Activated B cell treated with CpG ODN at 0.5 μM for 24 hours (primary cell): ENCODE results near the gene GRM5. TPM values are rescaled to one million over a fixed set of nuclear protein-coding genes. Genes with fewer than 3 reads are reported as not detected.

Source experiments
- ATAC-seq: fragments of 200-7000 bp; cut with Tn5 transposase; one replicate; pipeline ENCODE4 v1.10.0; 2021; ENCODE audit warnings: low read depth, mild to moderate bottlenecking, moderate library complexity
- CTCF ChIA-PET: fragments of 350-600 bp; sonication (Branson Sonifier 250); formaldehyde crosslinking; loops from one replicate; lab custom pipeline; 2021; ENCODE audit warnings: antibody characterized with exemption; lab: Charles Lee
- POLR2A ChIA-PET: fragments of 350-600 bp; sonication (Branson Sonifier 250); formaldehyde crosslinking; loops from one replicate; lab custom pipeline; 2021; ENCODE audit warnings: antibody characterized with exemption; lab: Charles Lee
- DNase-seq: peaks from one replicate; pipeline ENCODE4 v3.0.0; 2022
- H3K27ac Mint-ChIP-seq: one replicate; pipeline ENCODE4 v1.8.0; 2020; ENCODE audit warnings: mixed read lengths
- H3K27me3 Mint-ChIP-seq: one replicate; pipeline ENCODE4 v1.8.0; 2021; ENCODE audit warnings: mixed read lengths
- H3K36me3 Mint-ChIP-seq: one replicate; pipeline ENCODE4 v1.8.0; 2021; ENCODE audit warnings: low read depth, mixed read lengths
- H3K4me1 Mint-ChIP-seq: one replicate; pipeline ENCODE4 v1.8.0; 2021; ENCODE audit warnings: mixed read lengths
- H3K4me3 Mint-ChIP-seq: one replicate; pipeline ENCODE4 v1.8.0; 2020; ENCODE audit warnings: mild to moderate bottlenecking, mixed read lengths
- H3K9me3 Mint-ChIP-seq: one replicate; pipeline ENCODE4 v1.8.0; 2020; ENCODE audit warnings: mixed read lengths
- intact Hi-C: fragments of 100-400 bp; cut with micrococcal nuclease; formaldehyde crosslinking; loops from one replicate; pipeline ENCODE4 v1.15.1; 2024
- total RNA-seq: library from RNA; stranded (reverse); gene quantifications from 2 replicates; pipeline ENCODE4 v1.2.3, GENCODE V29; 2022
- TF ChIP-seq, protein P1 (sequence below): fragments of 200-600 bp; IDR thresholded peaks from one replicate; pipeline ENCODE4 v1.8.0; 2022; ENCODE audit warnings: antibody characterized with exemption, mild to moderate bottlenecking

GRM5 gene
- total RNA-seq, 1 donor from 2014 or later: not detected

DNA sequence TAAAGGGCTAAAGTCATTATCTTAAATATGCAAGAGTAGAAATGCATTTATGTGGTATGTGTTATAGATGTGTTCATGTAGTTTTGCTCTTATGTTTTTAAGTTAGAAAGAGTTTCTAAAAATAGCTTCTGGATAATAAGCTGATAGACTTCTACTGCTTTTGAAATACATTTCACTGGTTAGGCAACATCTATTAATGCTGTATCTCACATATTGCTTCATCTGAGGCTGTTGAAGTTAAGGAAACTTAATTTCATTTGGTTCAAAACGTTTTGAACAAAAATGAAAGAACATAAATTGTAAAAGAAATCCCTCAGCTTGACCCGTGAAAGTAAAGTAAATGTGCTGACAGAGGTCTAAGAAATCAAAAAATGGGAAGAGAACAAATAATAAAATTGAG is 564.2 kb downstream of the GRM5 start:
- POLR2A ChIA-PET: interaction anchor here (0.6 kb wide), 1 partner anchor 1497 kb away, joined by 6 read pairs; no protein-coding TSS in a partner anchor
- TF ChIP-seq, protein P1, sequence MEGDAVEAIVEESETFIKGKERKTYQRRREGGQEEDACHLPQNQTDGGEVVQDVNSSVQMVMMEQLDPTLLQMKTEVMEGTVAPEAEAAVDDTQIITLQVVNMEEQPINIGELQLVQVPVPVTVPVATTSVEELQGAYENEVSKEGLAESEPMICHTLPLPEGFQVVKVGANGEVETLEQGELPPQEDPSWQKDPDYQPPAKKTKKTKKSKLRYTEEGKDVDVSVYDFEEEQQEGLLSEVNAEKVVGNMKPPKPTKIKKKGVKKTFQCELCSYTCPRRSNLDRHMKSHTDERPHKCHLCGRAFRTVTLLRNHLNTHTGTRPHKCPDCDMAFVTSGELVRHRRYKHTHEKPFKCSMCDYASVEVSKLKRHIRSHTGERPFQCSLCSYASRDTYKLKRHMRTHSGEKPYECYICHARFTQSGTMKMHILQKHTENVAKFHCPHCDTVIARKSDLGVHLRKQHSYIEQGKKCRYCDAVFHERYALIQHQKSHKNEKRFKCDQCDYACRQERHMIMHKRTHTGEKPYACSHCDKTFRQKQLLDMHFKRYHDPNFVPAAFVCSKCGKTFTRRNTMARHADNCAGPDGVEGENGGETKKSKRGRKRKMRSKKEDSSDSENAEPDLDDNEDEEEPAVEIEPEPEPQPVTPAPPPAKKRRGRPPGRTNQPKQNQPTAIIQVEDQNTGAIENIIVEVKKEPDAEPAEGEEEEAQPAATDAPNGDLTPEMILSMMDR: no peak
- H3K36me3 Mint-ChIP-seq: no peaks in the 10 kb centered on the region
- no peak overlapping the region for H3K4me3 Mint-ChIP-seq
- no peak for ATAC-seq
- CTCF ChIA-PET: no interaction called here
- intact Hi-C loops: no loop called here
- H3K4me1 Mint-ChIP-seq: no peaks in the 10 kb centered on the region
- H3K27ac Mint-ChIP-seq: no peak overlapping the region
- H3K9me3 Mint-ChIP-seq: no peaks in the 10 kb centered on the region
- DNase-seq: no peak
- peaks cover 6% of the 10 kb centered on the region for H3K27me3 Mint-ChIP-seq

DNA sequence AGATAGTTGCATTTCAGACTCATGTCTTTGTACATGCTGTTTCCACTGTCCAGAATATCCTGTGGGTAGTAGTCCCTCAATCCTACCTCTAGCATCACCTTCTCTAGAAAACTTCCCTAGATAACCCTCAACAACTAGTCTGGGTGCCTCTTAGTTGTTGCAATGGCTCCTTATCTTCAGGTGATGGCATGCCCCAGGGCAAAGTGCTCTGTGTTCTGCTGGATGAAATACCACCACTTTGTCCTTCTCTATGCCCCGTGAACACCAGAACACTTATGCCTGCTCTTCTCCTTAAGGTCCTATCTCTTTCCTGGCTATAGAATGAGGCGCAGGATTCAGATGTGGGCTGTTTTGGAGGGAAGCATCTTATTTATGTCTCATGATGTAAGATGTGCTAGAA is 569.9 kb downstream of the GRM5 start:
- intact Hi-C loops: no loop called here
- DNase-seq (no peak), ATAC-seq (no peak)
- no peak overlapping the region for H3K27ac Mint-ChIP-seq
- ChIA-PET CTCF (interaction anchor here (0.7 kb wide), 1 partner anchor 263 kb away, joined by 3 read pairs; no protein-coding TSS in a partner anchor), POLR2A (no interaction called here)
- H3K4me1 Mint-ChIP-seq: no peaks in the 10 kb centered on the region
- no peak overlapping the region for H3K4me3 Mint-ChIP-seq
- H3K27me3 Mint-ChIP-seq: no peaks in the 10 kb centered on the region
- H3K36me3 Mint-ChIP-seq: no peaks in the 10 kb centered on the region
- H3K9me3 Mint-ChIP-seq: no peaks in the 10 kb centered on the region
- TF ChIP-seq, protein P1: no peak

DNA sequence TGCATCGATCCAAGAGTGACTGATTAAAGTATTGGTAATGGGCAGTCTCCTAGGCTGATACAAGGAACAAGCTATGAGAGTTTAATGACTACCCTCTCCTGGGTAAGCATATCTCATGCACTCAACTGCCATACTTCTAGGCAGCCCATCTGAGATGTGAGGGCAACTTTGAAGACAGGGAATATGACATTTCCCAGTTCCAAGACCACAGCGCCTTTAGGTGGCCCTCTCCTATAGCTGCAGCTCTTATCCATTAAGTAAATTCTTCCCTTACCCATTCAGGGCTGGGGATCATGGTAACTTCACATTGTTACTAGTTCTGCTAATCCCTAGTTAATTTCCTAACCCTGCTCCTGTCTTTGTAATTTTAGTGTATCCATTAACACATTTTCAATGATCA is 570.9 kb downstream of the GRM5 start:
- POLR2A ChIA-PET: no interaction called here
- H3K4me1 Mint-ChIP-seq: no peaks in the 10 kb centered on the region
- DNase-seq: no peak
- no peaks in the 10 kb centered on the region for H3K36me3 Mint-ChIP-seq
- H3K9me3 Mint-ChIP-seq: no peaks in the 10 kb centered on the region
- no peak for ATAC-seq
- no peak overlapping the region for H3K27ac Mint-ChIP-seq
- H3K27me3 Mint-ChIP-seq: no peaks in the 10 kb centered on the region
- intact Hi-C loops: no loop called here
- CTCF ChIA-PET: no interaction called here
- no peak overlapping the region for H3K4me3 Mint-ChIP-seq
- TF ChIP-seq, protein P1: no peak

DNA sequence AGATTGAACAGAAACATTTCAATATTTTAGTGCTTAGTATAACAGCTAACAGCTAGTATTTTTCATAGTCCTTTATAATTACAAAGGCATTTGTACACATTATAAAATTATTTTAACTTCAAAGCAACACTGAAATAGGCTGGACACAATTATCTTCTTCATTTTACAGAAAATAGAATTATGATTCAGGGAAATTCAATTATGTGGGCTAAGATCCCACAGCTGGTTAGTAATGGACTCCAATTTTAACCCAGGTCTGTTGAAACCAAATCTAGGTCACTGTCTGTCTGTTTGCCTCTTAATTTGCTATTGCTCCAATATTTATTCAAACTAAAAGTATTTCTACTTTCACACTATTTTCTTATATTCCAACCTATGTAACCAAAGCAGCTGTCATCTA is 574.1 kb downstream of the GRM5 start:
- no peak overlapping the region for H3K4me3 Mint-ChIP-seq
- ATAC-seq (no peak), DNase-seq (no peak)
- ChIA-PET POLR2A (no interaction called here), CTCF (no interaction called here)
- no peaks in the 10 kb centered on the region for H3K9me3 Mint-ChIP-seq
- TF ChIP-seq, protein P1: no peak
- intact Hi-C loops: no loop called here
- H3K36me3 Mint-ChIP-seq: no peaks in the 10 kb centered on the region
- H3K4me1 Mint-ChIP-seq: no peaks in the 10 kb centered on the region
- H3K27me3 Mint-ChIP-seq: no peaks in the 10 kb centered on the region
- H3K27ac Mint-ChIP-seq: no peak overlapping the region

DNA sequence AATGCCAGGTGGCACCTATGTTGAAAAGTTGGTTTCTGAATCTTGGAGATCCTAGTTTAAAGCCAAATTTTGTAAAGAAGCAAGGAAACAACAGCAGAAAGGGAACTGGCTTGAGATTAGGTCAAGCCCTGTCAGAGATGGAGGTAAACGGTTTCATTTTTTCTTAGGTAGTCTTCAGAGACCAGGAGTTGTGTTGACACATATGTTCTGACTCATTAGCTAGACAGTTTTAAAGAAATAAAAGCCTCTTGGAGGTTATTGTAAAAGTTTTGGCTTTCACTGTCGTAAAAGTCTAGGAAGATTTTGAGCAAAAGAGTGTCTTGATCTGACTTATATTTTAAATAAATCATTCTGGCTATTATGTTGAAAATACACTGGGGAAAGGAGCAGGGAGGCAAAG is 576.8 kb downstream of the GRM5 start:
- ATAC-seq (no peak), DNase-seq (no peak)
- TF ChIP-seq, protein P1: no peak
- H3K36me3 Mint-ChIP-seq: no peaks in the 10 kb centered on the region
- no peaks in the 10 kb centered on the region for H3K27me3 Mint-ChIP-seq
- ChIA-PET CTCF (no interaction called here), POLR2A (no interaction called here)
- no peaks in the 10 kb centered on the region for H3K9me3 Mint-ChIP-seq
- intact Hi-C loops: no loop called here
- no peak overlapping the region for H3K27ac Mint-ChIP-seq
- H3K4me3 Mint-ChIP-seq: no peak overlapping the region
- H3K4me1 Mint-ChIP-seq: peaks cover 2% of the 10 kb centered on the region
